K562 (cell line): Measurements from ENCODE around the gene CTSW. TPM values are rescaled to one million over a fixed set of nuclear protein-coding genes. Genes with fewer than 3 reads are reported as not detected.

Experiments used
- CC2D1A ChIP-seq: fragments of 450-650 bp; IDR thresholded peaks from 2 replicates; pipeline ENCODE4 v1.6.1; 2017; ENCODE audit warnings: mild to moderate bottlenecking
- CHCHD3 ChIP-seq: fragments of 250-450 bp; sonication (Bioruptor Pico); IDR thresholded peaks from 2 replicates; pipeline ENCODE4 v2.1.2; 2022; ENCODE audit warnings: mild to moderate bottlenecking
- CHD7 ChIP-seq: fragments of 200-600 bp; sonication (generic); IDR thresholded peaks from one replicate; pipeline ENCODE4 v1.6.1; 2012; ENCODE audit warnings: mild to moderate bottlenecking, low read depth, low read length, inconsistent platforms
- LEF1 ChIP-seq: fragments of 450-650 bp; IDR thresholded peaks from 2 replicates; pipeline ENCODE4 v1.6.1; 2016; ENCODE audit warnings: mild to moderate bottlenecking
- MYC ChIP-seq, 2 experiments: fragments of 250-450 bp in 1 of 2; sonication (Bioruptor Pico) in 1 of 2; IDR thresholded peaks; 2 replicates each; pipeline versions ENCODE4 v1.5.1 to v1.6.1; 2012 to 2021; ENCODE audit warnings: low read depth in 2 of 2, borderline replicate concordance in 1 of 2, improper control_type of control experiment in 1 of 2, low read length in 1 of 2, mild to moderate bottlenecking in 1 of 2, moderate library complexity in 1 of 2
- NBN ChIP-seq: fragments of 450-650 bp; IDR thresholded peaks from 2 replicates; pipeline ENCODE4 v1.6.1; 2016; ENCODE audit warnings: low read depth, mild to moderate bottlenecking
- NKRF ChIP-seq: fragments of 450-650 bp; IDR thresholded peaks from 2 replicates; pipeline ENCODE4 v1.6.1; 2016; ENCODE audit warnings: borderline replicate concordance
- NUFIP1 ChIP-seq: fragments of 450-650 bp; IDR thresholded peaks from 2 replicates; pipeline ENCODE4 v1.6.1; 2018; ENCODE audit not compliant: partially characterized antibody
- RFX5 ChIP-seq: IDR thresholded peaks from 2 replicates; pipeline ENCODE4 v1.6.1; 2011; ENCODE audit warnings: low read depth, mild to moderate bottlenecking, improper control_type of control experiment, low read length
- TBP ChIP-seq: optimal IDR thresholded peaks from 2 replicates; pipeline ENCODE3; 2011; ENCODE audit warnings: low read depth, low read length, improper control_type of control experiment
- ZBTB12 ChIP-seq: fragments of 250-450 bp; sonication (Bioruptor Pico); IDR thresholded peaks from 2 replicates; pipeline ENCODE4 v1.4.0; 2020
- ZBTB8A ChIP-seq: fragments of 450-650 bp; IDR thresholded peaks from 2 replicates; pipeline ENCODE4 v1.6.1; 2018; ENCODE audit warnings: mild to moderate bottlenecking, moderate library complexity; ENCODE audit not compliant: partially characterized antibody
- ZFP30 ChIP-seq: fragments of 250-450 bp; sonication (Bioruptor Pico); IDR thresholded peaks from 2 replicates; pipeline ENCODE4 v1.8.0; 2022; ENCODE audit warnings: moderate library complexity, mild to moderate bottlenecking, inconsistent platforms, borderline replicate concordance
- ZNF133 ChIP-seq: fragments of 250-450 bp; sonication (Bioruptor Pico); IDR thresholded peaks from 2 replicates; pipeline ENCODE4 v1.4.0; 2020; ENCODE audit warnings: mild to moderate bottlenecking
- ZNF324 ChIP-seq: fragments of 250-450 bp; sonication (Bioruptor Pico); IDR thresholded peaks from 2 replicates; pipeline ENCODE4 v1.4.0; 2020; ENCODE audit warnings: mild to moderate bottlenecking
- polyA plus RNA-seq, 8 experiments: library from polyadenylated mRNA; depleted of rRNA in 4 of 8; stranded (reverse) in 5 of 8; unstranded in 3 of 8; fragments of >200 nt; fragmentation: Nextera tagmentation in 2 of 8; fragmentation: Illumina TruSeq in 1 of 8; extraction: Ambion mirVana in 2 of 8; extraction: Trizol in 1 of 8; gene quantifications; 2 replicates each; pipeline versions ENCODE4 v1.2.1 to v1.2.3, GENCODE V29; 2011 to 2014; ENCODE audit warnings: inconsistent platforms in 1 of 8, missing spikeins in 1 of 8
- total RNA-seq, 7 experiments: library from RNA; depleted of rRNA in 6 of 7; stranded (reverse); fragments of >200 nt in 6 of 7; fragmentation: Illumina TruSeq in 2 of 7; extraction: Trizol in 2 of 7; gene quantifications; 2 replicates each; pipeline versions ENCODE4 v1.2.1 to v1.2.3, GENCODE V29; 2011 to 2021; ENCODE audit warnings: low replicate concordance in 1 of 7

CTSW gene
- total and polyA plus RNA-seq, 9 of the 15 experiments (the other 6 are each of a cell fraction or from before 2014, with no cell fraction given), result 0.04 TPM; not detected in 8

- TF ChIP-seq NBN (0 out of 2 replicates have a peak, but pooled peaks have one; percentile 44), TBP (peak; percentile 36), ZNF133 (CRISPR knock-in tag) (no peak), MYC (IDR thresholded peaks at IDR 0.05; ENCODE audit: low read depth, low read length) (0 out of 2 replicates have a peak, but pooled peaks have one; percentile 23), MYC (CRISPR knock-in tag; IDR thresholded peaks at IDR 0.05; ENCODE audit: borderline replicate concordance, low read depth) (no peak), NKRF (no peak), ZNF324 (CRISPR knock-in tag) (no peak), ZFP30 (CRISPR knock-in tag) (no peak), CHD7 (no peak), RFX5 (no peak), ZBTB12 (no peak), LEF1 (no peak), CHCHD3 (no peak), ZBTB8A (no peak), CC2D1A (0 out of 2 replicates have a peak, but pooled peaks have one; percentile 70), NUFIP1 (no peak)
Measured at GRCh38 chr11:65884716-65885092, 5.1 kb downstream of the CTSW start (continued).
